GM18505 (cell line): ENCODE results near the gene NBPF1.
"Not testable (repeated sequence)": the region's sequence is repeated elsewhere in the genome, so short reads cannot be mapped to it uniquely, and the experiment has no call there.

ENCODE experiments used
- ATAC-seq: cut with Tn5 transposase; IDR thresholded peaks from one replicate; pipeline ENCODE4 v1.9.1; 2021; ENCODE audit not compliant: unreplicated experiment
- POLR2A ChIP-seq: IDR thresholded peaks from 4 replicates; pipeline ENCODE4 v1.6.1; 2011; ENCODE audit warnings: borderline replicate concordance; ENCODE audit not compliant: insufficient read depth, insufficient read length; ENCODE audit errors: extremely low read depth

Gene NBPF1

GRCh38 chr1:16618719-16619118 lies 5.4 kb upstream of the NBPF1 start:
- no peak for TF ChIP-seq POLR2A
- no peak for ATAC-seq

- ATAC-seq, result no peak
- TF ChIP-seq POLR2A, result no peak
Measured at GRCh38 chr1:16617778-16618580, 4.6 kb upstream of the NBPF1 start.

GRCh38 chr1:16617114-16617631 lies 3.8 kb upstream of the NBPF1 start:
- no peak for TF ChIP-seq POLR2A
- ATAC-seq, result no peak

GRCh38 chr1:16615253-16616252 lies 2.2 kb upstream of the NBPF1 start:
- no peak for ATAC-seq
- no peak for TF ChIP-seq POLR2A

GRCh38 chr1:16614361-16615252 lies 1.2 kb upstream of the NBPF1 start:
- TF ChIP-seq POLR2A, result no peak
- ATAC-seq, result no peak

- no peak for TF ChIP-seq POLR2A
Measured at GRCh38 chr1:16612332-16613172, 812 bp downstream of the NBPF1 start.

GRCh38 chr1:16611981-16612331 lies 1.4 kb downstream of the NBPF1 start:
- not testable (repeated sequence) for ATAC-seq

More at GRCh38 chr1:16612332-16613172, 812 bp downstream of the NBPF1 start:
- ATAC-seq, result no peak

- ATAC-seq, result not testable (repeated sequence)
Measured at GRCh38 chr1:16611164-16611563, 2.2 kb downstream of the NBPF1 start.

- ATAC-seq, result not testable (repeated sequence)
Measured at GRCh38 chr1:16610553-16610952, 2.8 kb downstream of the NBPF1 start.

GRCh38 chr1:16609761-16610160 lies 3.6 kb downstream of the NBPF1 start:
- not testable (repeated sequence) for ATAC-seq

GRCh38 chr1:16608838-16609560 lies 4.4 kb downstream of the NBPF1 start:
- ATAC-seq, result no peak
- TF ChIP-seq POLR2A, result no peak

- not testable (repeated sequence) for ATAC-seq
Measured at GRCh38 chr1:16607853-16608815, 5.2 kb downstream of the NBPF1 start.
